GM18511 (cell line): Measurements from ENCODE around the gene APOB.

Source experiments
- ATAC-seq: cut with Tn5 transposase; IDR thresholded peaks from one replicate; pipeline ENCODE4 v1.9.1; 2021; ENCODE audit warnings: mild to moderate bottlenecking, moderate library complexity; ENCODE audit not compliant: unreplicated experiment

APOB gene

GRCh38 chr2:21020031-21020667 is 23.7 kb downstream of the APOB start:
- ATAC-seq = no peak

GRCh38 chr2:21019678-21020021 is 24.2 kb downstream of the APOB start:
- ATAC-seq = no peak

- ATAC-seq = no peak
Observed at GRCh38 chr2:21019000-21019677, 24.7 kb downstream of the APOB start.

- ATAC-seq = no peak
Observed at GRCh38 chr2:21018290-21018689, 25.6 kb downstream of the APOB start.

- no peak for ATAC-seq
Observed at GRCh38 chr2:21017748-21018276, 26.1 kb downstream of the APOB start.

- ATAC-seq = no peak
Observed at GRCh38 chr2:21015281-21015645, 28.6 kb downstream of the APOB start.

GRCh38 chr2:21014364-21015280 is 29.3 kb downstream of the APOB start:
- no peak for ATAC-seq

GRCh38 chr2:21013043-21013816 is 30.6 kb downstream of the APOB start:
- ATAC-seq = no peak

GRCh38 chr2:21012557-21012937 is 31.3 kb downstream of the APOB start:
- ATAC-seq = no peak

- ATAC-seq = no peak
Observed at GRCh38 chr2:21011876-21012556, 31.9 kb downstream of the APOB start.

- no peak for ATAC-seq
Observed at GRCh38 chr2:21011453-21011852, 32.4 kb downstream of the APOB start.

- no peak for ATAC-seq
Observed at GRCh38 chr2:21010813-21011439, 32.9 kb downstream of the APOB start.

- no peak for ATAC-seq
Observed at GRCh38 chr2:21009662-21010225, 34.1 kb downstream of the APOB start.

GRCh38 chr2:21008790-21009661 is 34.8 kb downstream of the APOB start:
- no peak for ATAC-seq

- no peak for ATAC-seq
Observed at GRCh38 chr2:21008014-21008789, 35.7 kb downstream of the APOB start.

GRCh38 chr2:21007129-21008013 is 36.5 kb downstream of the APOB start:
- no peak for ATAC-seq
